HG02588 (cell line): ENCODE data around the gene PPP4R1.
"Not testable (repeated sequence)": the region's sequence is repeated elsewhere in the genome, so short reads cannot be mapped to it uniquely, and the experiment has no call there.

Source experiments
- ATAC-seq: cut with Tn5 transposase; IDR thresholded peaks from one replicate; pipeline ENCODE4 v1.9.1; 2021; ENCODE audit warnings: mild to moderate bottlenecking, moderate library complexity; ENCODE audit not compliant: unreplicated experiment

PPP4R1 gene

GRCh38 chr18:9614401-9615279 lies at the start of gene PPP4R1:
Gene PPP4R1, minus strand, starts transcription at chr18:9614559. Its CDS starts 75 bp downstream, at chr18:9614484.
- ATAC-seq = peak; percentile 69

GRCh38 chr18:9663377-9663776 lies 49.0 kb upstream of the PPP4R1 start:
- no peak for ATAC-seq

- ATAC-seq = no peak
Observed at GRCh38 chr18:9661564-9661963, 47.2 kb upstream of the PPP4R1 start.

GRCh38 chr18:9659499-9660375 lies 45.4 kb upstream of the PPP4R1 start:
- ATAC-seq = no peak

GRCh38 chr18:9658087-9658641 lies 43.8 kb upstream of the PPP4R1 start:
- no peak for ATAC-seq

- ATAC-seq = no peak
Observed at GRCh38 chr18:9655232-9655767, 40.9 kb upstream of the PPP4R1 start.

GRCh38 chr18:9653390-9653789 lies 39.0 kb upstream of the PPP4R1 start:
- no peak for ATAC-seq

GRCh38 chr18:9649164-9649540 lies 34.8 kb upstream of the PPP4R1 start:
- no peak for ATAC-seq

GRCh38 chr18:9648431-9649163 lies 34.2 kb upstream of the PPP4R1 start:
- no peak for ATAC-seq

- no peak for ATAC-seq
Observed at GRCh38 chr18:9647496-9648323, 33.4 kb upstream of the PPP4R1 start.

- ATAC-seq = no peak
Observed at GRCh38 chr18:9643549-9643948, 29.2 kb upstream of the PPP4R1 start.

- no peak for ATAC-seq
Observed at GRCh38 chr18:9642799-9643462, 28.6 kb upstream of the PPP4R1 start.

- not testable (repeated sequence) for ATAC-seq
Observed at GRCh38 chr18:9641081-9641480, 26.7 kb upstream of the PPP4R1 start.

GRCh38 chr18:9638886-9639285 lies 24.5 kb upstream of the PPP4R1 start:
- ATAC-seq = no peak

- ATAC-seq = no peak
Observed at GRCh38 chr18:9637036-9637767, 22.8 kb upstream of the PPP4R1 start.

- ATAC-seq = no peak
Observed at GRCh38 chr18:9634856-9635255, 20.5 kb upstream of the PPP4R1 start.

GRCh38 chr18:9631814-9632496 lies 17.6 kb upstream of the PPP4R1 start:
- ATAC-seq = no peak

GRCh38 chr18:9630444-9630843 lies 16.1 kb upstream of the PPP4R1 start:
- ATAC-seq = no peak
